Activated CD4-positive, alpha-beta T cell treated with anti-CD3 and anti-CD28 coated beads for 36 hours (primary cell): ENCODE results near the gene RNF126. TPM values are rescaled to one million over a fixed set of nuclear protein-coding genes. Genes with fewer than 3 reads are reported as not detected.

Source experiments
- ATAC-seq: fragments of 200-7000 bp; cut with Tn5 transposase; one replicate; pipeline ENCODE4 v1.10.0; 2021; ENCODE audit warnings: mild to moderate bottlenecking, moderate library complexity
- CTCF ChIA-PET: fragments of 350-600 bp; sonication (Branson Sonifier 250); formaldehyde crosslinking; loops from one replicate; lab custom pipeline; 2021; ENCODE audit warnings: antibody characterized with exemption; lab: Charles Lee
- POLR2A ChIA-PET: fragments of 350-600 bp; sonication (Branson Sonifier 250); formaldehyde crosslinking; loops from one replicate; lab custom pipeline; 2021; ENCODE audit warnings: antibody characterized with exemption, inconsistent platforms; lab: Charles Lee
- DNase-seq: peaks from one replicate; pipeline ENCODE4 v3.0.0-alpha.2; 2020
- H3K27ac Mint-ChIP-seq: one replicate; pipeline ENCODE4 v1.8.0; 2021; ENCODE audit warnings: mixed read lengths
- H3K27me3 Mint-ChIP-seq: one replicate; pipeline ENCODE4 v1.8.0; 2021; ENCODE audit warnings: mixed read lengths
- H3K36me3 Mint-ChIP-seq: one replicate; pipeline ENCODE4 v1.8.0; 2021; ENCODE audit warnings: low read depth, mixed read lengths
- H3K4me1 Mint-ChIP-seq: one replicate; pipeline ENCODE4 v1.8.0; 2021; ENCODE audit warnings: mixed read lengths
- H3K4me3 Mint-ChIP-seq: one replicate; pipeline ENCODE4 v1.8.0; 2021; ENCODE audit warnings: mild to moderate bottlenecking, moderate library complexity, mixed read lengths
- H3K9me3 Mint-ChIP-seq: one replicate; pipeline ENCODE4 v1.8.0; 2021; ENCODE audit warnings: low read depth, mixed read lengths
- intact Hi-C, 2 experiments: fragments of 100-400 bp; cut with DNase I in 1 of 2; cut with micrococcal nuclease in 1 of 2; formaldehyde crosslinking; loops; one replicate each; pipeline versions ENCODE4 v1.14.2 to v1.15.1; 2022 to 2024; cut with DNase I, micrococcal nuclease
- total RNA-seq, 2 experiments: library from RNA; stranded (reverse); gene quantifications; one replicate each; pipeline ENCODE4 v1.2.3, GENCODE V29; 2021

RNF126 gene
- total RNA-seq = 10 to 100 TPM; 83.0 to 91.3 TPM

DNA sequence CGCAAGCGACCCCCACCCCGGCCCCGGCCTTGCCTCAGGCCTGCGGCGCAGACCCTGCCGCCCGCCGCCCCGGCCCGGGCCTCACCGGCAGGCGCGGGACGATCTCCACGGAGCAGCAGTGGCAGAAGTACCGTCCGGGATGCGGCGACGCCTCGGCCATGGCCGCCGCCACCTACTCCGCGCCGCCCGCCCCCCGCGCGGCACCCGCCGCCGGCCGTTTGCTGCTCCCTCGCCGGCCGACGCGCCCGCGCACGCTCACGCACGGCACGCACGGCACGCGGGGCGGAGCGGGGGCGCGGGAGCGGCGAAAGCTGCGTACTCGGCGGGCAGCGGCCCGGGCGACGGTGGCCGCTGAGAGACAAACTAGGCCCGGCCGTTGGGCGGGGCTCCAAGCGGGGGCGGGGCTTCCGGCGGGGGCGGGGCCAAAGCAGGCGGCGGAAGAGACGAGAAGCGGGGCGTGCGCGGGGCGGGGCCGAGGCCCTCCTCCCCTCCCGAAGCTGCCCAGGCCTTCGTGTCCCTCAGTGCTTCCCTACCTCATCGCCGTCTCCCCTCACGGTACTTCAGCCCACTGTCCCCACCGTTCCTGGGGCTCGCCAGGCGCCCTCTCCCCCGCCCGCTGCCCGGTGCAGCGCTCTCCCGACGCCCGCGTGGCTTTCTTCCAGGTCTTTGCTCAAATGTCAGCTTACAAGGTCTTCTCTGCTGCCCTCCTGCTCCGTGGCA is at the start of gene RNF126:
Gene RNF126, minus strand, starts transcription at position 253 of the 720 bp plus-strand sequence. Its CDS starts 93 bp downstream, at position 160.
- intact Hi-C loops = loop anchor here (1.0 to 5.0 kb wide), 17 partner anchors 17 to 612 kb away; partner anchors contain the start of genes BSG (in 2 of the 2), PTBP1 (in 2 of the 2), CDC34 (in 1 of the 2) and FAM174C (in 1 of the 2)
- H3K27ac Mint-ChIP-seq = peak within 1 kb of the TSS; percentile 95
- ATAC-seq (peak; percentile 49), DNase-seq (peak; percentile 98)
- CTCF ChIA-PET = interaction anchor here (0.6 to 1.7 kb wide), 5 partner anchors 17 to 261 kb away, joined by 3 to 13 read pairs (median 3); no protein-coding TSS in a partner anchor
- no peaks in the 10 kb centered on the region for H3K27me3 Mint-ChIP-seq
- H3K36me3 Mint-ChIP-seq = peaks cover 15% of the 10 kb centered on the region
- no peaks in the 10 kb centered on the region for H3K9me3 Mint-ChIP-seq
- H3K4me3 Mint-ChIP-seq = peak within 1 kb of the TSS; percentile 96
- H3K4me1 Mint-ChIP-seq = peaks cover 37% of the 10 kb centered on the region
- POLR2A ChIA-PET = interaction anchor here (1.0 to 1.8 kb wide), 2 partner anchors 18 to 136 kb away, joined by 5 to 7 read pairs; no protein-coding TSS in a partner anchor

DNA sequence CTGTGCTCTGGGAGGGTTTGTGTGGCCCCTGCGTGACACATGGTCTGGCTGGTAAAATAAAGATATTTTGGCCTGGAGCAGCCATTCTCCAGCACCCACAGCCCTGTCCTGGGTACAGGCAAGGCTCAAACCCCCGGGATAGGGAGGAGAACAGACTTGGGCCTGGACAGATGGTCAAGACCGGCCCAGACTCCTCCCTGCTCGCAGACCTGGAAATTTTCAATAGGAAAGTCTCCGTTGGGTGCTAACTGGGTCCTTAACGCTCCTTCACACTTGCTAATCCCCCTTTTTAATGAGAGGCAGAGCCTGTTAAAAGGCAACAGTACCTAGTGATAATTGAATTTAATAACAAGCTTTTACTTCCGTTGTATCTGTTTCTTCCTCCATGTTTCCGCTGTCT is 48.2 kb upstream of the RNF126 start:
- POLR2A ChIA-PET = no interaction called here
- no peak overlapping the region for H3K27ac Mint-ChIP-seq
- peaks cover 6% of the 10 kb centered on the region for H3K9me3 Mint-ChIP-seq
- no peaks in the 10 kb centered on the region for H3K36me3 Mint-ChIP-seq
- no peaks in the 10 kb centered on the region for H3K4me1 Mint-ChIP-seq
- intact Hi-C loops = no loop called here
- CTCF ChIA-PET = no interaction called here
- ATAC-seq (no peak), DNase-seq (no peak)
- peaks cover 14% of the 10 kb centered on the region for H3K27me3 Mint-ChIP-seq
- H3K4me3 Mint-ChIP-seq = no peak overlapping the region

DNA sequence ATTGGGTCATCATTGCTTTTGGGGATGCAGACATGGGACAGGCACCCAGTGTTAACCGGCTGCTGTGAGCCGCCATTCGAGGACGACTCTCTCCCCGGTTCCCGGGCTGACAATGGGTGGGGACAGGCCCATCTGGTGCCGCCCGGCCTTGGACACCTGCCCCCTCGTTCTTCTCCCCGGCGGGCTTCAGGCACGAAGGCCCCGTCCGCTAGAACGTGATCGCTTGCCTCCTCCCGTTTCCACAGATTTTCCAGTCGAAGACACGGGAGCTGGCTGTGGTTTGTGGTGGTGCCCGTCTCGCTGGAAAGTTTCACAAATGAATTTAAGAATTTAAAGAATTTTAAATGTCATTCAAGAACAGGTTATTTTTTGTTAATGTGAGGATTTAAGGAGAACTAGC is 47.8 kb upstream of the RNF126 start:
- no peak for ATAC-seq
- Mint-ChIP-seq H3K4me3 (no peak overlapping the region), H3K27ac (no peak overlapping the region), H3K27me3 (peaks cover 14% of the 10 kb centered on the region), H3K9me3 (peaks cover 5% of the 10 kb centered on the region), H3K36me3 (no peaks in the 10 kb centered on the region), H3K4me1 (no peaks in the 10 kb centered on the region)
- POLR2A ChIA-PET = no interaction called here
- intact Hi-C loops = no loop called here
- CTCF ChIA-PET = no interaction called here
- no peak for DNase-seq

DNA sequence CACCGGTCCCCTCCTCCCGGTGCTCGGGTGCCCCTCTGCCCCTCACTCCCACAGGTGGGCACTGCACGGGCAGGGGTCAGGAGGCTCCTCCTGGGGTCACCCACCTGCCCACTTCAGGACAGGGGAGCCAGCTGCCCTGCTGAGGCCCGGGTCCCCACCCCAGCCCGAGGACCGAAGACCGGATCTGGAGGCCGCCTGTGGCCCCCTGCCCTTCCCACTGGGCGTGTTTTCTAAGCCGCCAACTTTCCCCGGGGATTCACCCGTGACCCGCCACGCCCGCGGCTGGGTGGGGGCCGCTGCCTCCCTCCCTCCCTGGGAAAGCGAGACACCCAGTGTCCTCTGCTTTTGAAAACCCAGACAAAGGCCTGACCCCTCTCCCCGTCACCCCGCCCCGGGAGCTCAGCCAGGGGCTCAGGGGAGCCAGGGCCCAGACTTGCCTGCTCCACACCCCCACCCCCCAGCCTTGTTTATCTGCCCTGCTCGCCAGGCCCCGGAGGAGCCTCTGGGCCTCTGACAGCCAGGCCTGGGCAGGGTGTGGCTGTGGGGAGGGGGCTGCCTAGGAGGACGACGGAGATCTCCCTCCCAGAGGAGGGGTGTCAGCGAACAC is 47.1 kb upstream of the RNF126 start:
- intact Hi-C loops = no loop called here
- no peak overlapping the region for H3K27ac Mint-ChIP-seq
- no peaks in the 10 kb centered on the region for H3K9me3 Mint-ChIP-seq
- no peaks in the 10 kb centered on the region for H3K4me1 Mint-ChIP-seq
- H3K4me3 Mint-ChIP-seq = no peak overlapping the region
- no peak for DNase-seq
- no peaks in the 10 kb centered on the region for H3K36me3 Mint-ChIP-seq
- H3K27me3 Mint-ChIP-seq = peaks cover 11% of the 10 kb centered on the region
- ChIA-PET POLR2A (no interaction called here), CTCF (no interaction called here)
- no peak for ATAC-seq

DNA sequence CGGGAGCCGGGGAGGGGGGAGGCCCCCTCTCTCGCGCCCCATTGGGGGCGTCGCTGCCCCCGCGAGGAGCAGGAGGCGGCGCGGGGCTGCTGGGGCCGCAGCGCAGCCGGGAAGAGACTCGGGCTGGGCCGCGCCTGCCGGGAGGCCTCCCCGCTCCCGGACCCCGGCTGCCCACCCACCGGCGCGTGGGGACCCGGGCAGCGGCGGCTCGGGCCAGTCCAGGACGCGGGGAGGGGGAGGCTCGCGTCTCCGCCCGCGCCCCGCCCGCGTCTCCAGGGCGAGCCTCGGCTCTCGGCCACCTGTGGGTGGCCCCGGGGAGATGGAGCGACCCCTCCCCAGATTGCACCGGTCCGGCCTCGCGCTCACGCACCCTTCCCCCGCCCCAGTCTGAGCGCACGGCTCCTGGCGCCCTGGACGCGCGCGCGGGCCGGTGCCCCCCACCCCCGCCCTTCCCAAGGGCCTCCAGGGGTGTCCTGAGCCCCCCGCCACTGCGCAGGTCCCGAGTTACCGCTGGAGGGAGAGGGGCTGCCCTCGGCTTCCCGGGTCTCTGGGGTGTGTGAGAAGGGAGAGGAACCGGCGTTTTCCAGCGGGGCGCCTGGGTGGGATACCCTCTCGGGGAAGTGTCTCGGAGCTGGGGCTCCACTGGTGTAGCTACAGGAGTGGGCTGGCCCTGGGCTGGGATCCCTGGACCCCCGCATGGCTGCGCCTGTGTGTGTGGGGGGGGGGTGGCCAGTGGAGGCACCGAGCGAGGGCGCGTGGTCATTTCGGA is 46.4 kb upstream of the RNF126 start:
- Mint-ChIP-seq H3K4me1 (no peaks in the 10 kb centered on the region), H3K27me3 (peaks cover 11% of the 10 kb centered on the region), H3K27ac (no peak overlapping the region), H3K4me3 (no peak overlapping the region), H3K36me3 (no peaks in the 10 kb centered on the region), H3K9me3 (no peaks in the 10 kb centered on the region)
- intact Hi-C loops = no loop called here
- ChIA-PET POLR2A (no interaction called here), CTCF (interaction anchor here (1.7 kb wide), 1 partner anchor 25 kb away, joined by 4 read pairs; no protein-coding TSS in a partner anchor)
- no peak for DNase-seq
- ATAC-seq = no peak

DNA sequence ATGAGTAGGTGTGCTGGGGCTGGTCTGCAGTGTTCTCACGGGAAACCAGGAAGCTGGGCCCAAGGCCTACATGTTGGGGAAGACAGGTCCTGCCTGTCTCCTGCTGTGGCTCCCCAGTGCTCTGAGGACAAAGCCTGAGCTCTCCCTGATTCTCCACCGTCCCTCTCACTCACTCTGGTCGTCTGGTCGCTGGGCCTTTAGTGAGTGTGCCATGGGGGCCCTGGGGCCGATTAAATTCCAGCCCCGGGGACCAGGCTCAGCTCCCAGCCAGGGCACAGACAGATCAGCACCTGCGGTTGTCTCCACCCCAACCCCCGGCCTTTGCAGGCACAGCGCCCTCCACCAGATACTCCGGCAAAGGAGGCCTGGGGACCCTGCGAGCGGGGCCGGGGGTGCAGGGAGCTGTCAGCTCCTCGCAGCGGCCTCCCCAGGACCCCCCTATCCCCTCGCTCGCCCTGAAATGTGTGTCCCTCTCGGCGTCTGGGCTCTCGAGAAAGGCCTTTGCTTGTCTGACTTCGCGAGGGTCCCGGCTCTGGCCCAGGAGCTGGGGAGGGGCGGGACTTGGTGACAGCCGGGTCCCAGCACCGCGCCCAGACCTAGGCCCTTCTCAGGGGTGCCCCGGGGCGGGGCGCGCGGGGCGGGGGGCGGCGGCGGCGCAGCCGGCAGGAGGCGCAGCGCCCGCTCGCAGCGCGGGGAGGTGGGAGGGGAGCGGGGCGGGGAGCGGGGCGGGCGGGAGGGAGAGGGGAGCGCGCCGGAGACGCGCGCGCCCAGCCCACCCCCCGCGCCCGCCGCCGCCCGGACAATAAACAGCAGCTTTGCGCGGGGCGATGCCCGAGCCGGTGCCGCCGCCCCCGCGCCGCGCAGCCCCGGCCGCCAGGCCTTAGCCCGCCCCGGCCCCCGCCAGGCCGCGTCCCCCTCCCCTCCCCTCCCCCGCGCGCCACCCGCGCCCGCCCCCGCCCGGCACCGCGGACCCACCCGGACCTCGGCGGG is 45.4 kb upstream of the RNF126 start, which contains the start of gene PALM:
Gene PALM, plus strand, starts transcription at position 782 of the 990 bp plus-strand sequence. CDS start 212 bp downstream, outside the sequence.
- ChIA-PET POLR2A (no interaction called here), CTCF (interaction anchor here (0.9 to 1.7 kb wide), 2 partner anchors 26 to 29 kb away, joined by 4 read pairs; no protein-coding TSS in a partner anchor)
- Mint-ChIP-seq H3K36me3 (no peaks in the 10 kb centered on the region), H3K27ac (no peak within 1 kb of the TSS), H3K4me3 (no peak within 1 kb of the TSS), H3K27me3 (peaks cover 11% of the 10 kb centered on the region), H3K4me1 (peaks cover 2% of the 10 kb centered on the region), H3K9me3 (no peaks in the 10 kb centered on the region)
- ATAC-seq (no peak), DNase-seq (no peak)
- intact Hi-C loops = no loop called here

DNA sequence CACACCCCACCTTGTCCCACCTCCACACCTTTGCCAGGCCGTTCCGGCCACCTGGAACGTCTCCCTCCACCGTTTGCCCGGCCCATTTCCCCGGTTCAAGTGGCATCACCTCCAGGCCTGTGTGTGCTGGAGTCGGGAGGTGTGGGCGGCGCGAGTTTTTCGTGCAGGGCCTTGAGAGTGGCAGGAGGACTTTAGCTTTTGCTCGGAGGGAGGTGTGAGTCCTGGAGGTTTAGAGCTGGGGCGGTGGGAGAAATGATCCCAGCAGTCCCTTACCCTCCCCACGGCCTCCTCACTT is 41.4 kb upstream of the RNF126 start:
- CTCF ChIA-PET = interaction anchor here (0.7 kb wide), 1 partner anchor 309 kb away, joined by 3 read pairs; no protein-coding TSS in a partner anchor
- Mint-ChIP-seq H3K4me3 (no peak overlapping the region), H3K27me3 (peaks cover 12% of the 10 kb centered on the region), H3K36me3 (no peaks in the 10 kb centered on the region), H3K9me3 (peaks cover 2% of the 10 kb centered on the region), H3K27ac (no peak overlapping the region), H3K4me1 (peaks cover 6% of the 10 kb centered on the region)
- intact Hi-C loops = loop anchor here (1.0 to 5.0 kb wide), 5 partner anchors 24 to 287 kb away; no protein-coding TSS in a partner anchor
- peak; percentile 6 for ATAC-seq
- POLR2A ChIA-PET = interaction anchor here (0.7 kb wide), 1 partner anchor 194 kb away, joined by 3 read pairs; no protein-coding TSS in a partner anchor
- DNase-seq = no peak

DNA sequence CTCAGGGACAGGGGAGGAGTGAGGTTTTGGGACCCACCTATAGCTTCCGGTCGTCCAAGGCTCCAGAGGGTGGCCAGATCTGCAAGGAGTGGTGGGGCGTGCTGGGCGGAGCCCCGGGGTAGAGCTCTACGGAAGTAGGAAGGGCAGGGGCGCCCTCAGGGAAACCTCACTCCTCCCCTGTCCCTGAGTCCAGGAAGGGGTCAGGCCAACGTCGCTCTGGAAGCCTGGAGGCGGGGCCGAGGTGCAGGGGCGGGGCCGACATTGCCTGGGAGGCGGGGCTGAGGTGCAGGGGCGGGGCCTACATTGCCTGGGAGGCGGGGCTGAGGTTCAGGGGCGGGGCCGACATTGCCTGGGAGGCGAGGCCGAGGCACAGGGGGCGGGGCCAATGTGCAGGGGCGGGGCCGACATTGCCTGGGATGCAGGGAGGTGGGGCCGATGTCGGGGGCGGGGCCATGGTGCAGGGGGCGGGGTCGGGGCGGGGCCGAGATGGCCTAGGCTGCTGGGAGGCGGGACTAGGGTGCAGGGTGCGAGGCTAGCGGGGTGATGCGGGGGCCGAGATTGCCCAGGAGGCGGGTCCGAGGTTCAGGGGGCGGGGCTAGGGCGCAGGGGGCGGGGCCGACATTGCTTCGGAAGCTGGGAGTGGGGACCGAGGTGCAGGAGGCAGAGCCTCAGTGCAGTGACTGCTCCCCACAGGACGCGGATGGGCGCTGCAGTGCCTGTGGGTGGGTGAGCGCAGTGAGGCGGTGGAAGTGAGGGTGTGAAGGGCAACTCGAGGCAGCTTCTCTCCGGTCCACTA is 40.8 kb upstream of the RNF126 start:
- ChIA-PET CTCF (interaction anchor here (1.0 kb wide), 2 partner anchors 67 to 189 kb away, joined by 3 read pairs; partner anchors contain the start of gene MED16), POLR2A (interaction anchor here (0.7 kb wide), 1 partner anchor 193 kb away, joined by 3 read pairs; no protein-coding TSS in a partner anchor)
- Mint-ChIP-seq H3K27me3 (peaks cover 14% of the 10 kb centered on the region), H3K27ac (no peak overlapping the region), H3K4me3 (no peak overlapping the region), H3K4me1 (peaks cover 6% of the 10 kb centered on the region), H3K9me3 (peaks cover 2% of the 10 kb centered on the region), H3K36me3 (no peaks in the 10 kb centered on the region)
- intact Hi-C loops = loop anchor here (1.0 to 5.0 kb wide), 6 partner anchors 23 to 287 kb away; no protein-coding TSS in a partner anchor
- ATAC-seq = peak; percentile 74
- peak; percentile 90 for DNase-seq

DNA sequence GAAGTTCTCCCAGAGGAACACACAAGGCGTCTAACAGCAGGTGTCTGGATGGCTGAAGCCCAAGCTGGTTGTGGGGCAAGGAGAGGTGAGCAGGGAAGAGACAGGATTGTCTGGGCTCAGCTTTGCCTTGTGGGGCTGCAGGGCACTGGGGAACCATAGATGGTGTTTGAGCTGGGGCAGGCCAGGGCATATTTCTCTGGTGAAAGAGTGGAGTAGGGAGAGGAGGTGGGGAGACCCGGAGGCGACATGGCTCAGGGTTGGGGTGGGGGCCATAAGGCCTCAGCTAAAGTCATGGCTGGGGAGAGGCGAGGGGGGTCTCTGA is 40.3 kb upstream of the RNF126 start:
- ATAC-seq = no peak
- no peak overlapping the region for H3K4me3 Mint-ChIP-seq

More for the DNA sequence above, 40.3 kb upstream of the RNF126 start:
- Mint-ChIP-seq H3K27me3 (peaks cover 14% of the 10 kb centered on the region), H3K9me3 (peaks cover 2% of the 10 kb centered on the region), H3K27ac (peak overlapping the region; percentile 19), H3K4me1 (peaks cover 6% of the 10 kb centered on the region), H3K36me3 (no peaks in the 10 kb centered on the region)
- DNase-seq = no peak
- POLR2A ChIA-PET = no interaction called here
- intact Hi-C loops = loop anchor here (1.0 to 5.0 kb wide), 2 partner anchors 23 to 34 kb away; no protein-coding TSS in a partner anchor
- CTCF ChIA-PET = interaction anchor here (0.6 to 1.0 kb wide), 4 partner anchors 68 to 599 kb away, joined by 3 read pairs; partner anchors contain the start of gene MED16
